Thyroid gland (tissue), 4 donors: ENCODE results near the gene NTF3. TPM values are rescaled to one million over a fixed set of nuclear protein-coding genes. Genes with fewer than 3 reads are reported as not detected.

ENCODE experiments used
- DNase-seq, 2 donors: peaks; one replicate each; pipeline ENCODE4 v3.0.0-alpha.2; 2019
- H3K27ac ChIP-seq, 3 donors: fragments of 200-600 bp; sonication (generic); 1 replicate in 2 of 3; 2 replicates in 1 of 3; pipeline ENCODE4 v1.5.1; 2016 to 2019; ENCODE audit warnings: mild to moderate bottlenecking in 1 of 3, moderate library complexity in 1 of 3
- H3K27me3 ChIP-seq: fragments of 200-600 bp; sonication (generic); one replicate; pipeline ENCODE4 v1.5.1; 2019
- H3K36me3 ChIP-seq, 2 donors: fragments of 200-600 bp; sonication (generic); one replicate each; pipeline ENCODE4 v1.5.1; 2016 to 2019
- H3K4me1 ChIP-seq, 2 donors: fragments of 200-600 bp; sonication (generic); one replicate each; pipeline ENCODE4 v1.5.1; 2017 to 2019
- H3K4me3 ChIP-seq, 3 donors: fragments of 200-600 bp; sonication (generic); replicated peaks in 1 of 3; 1 replicate in 2 of 3; 2 replicates in 1 of 3; pipeline ENCODE4 v1.5.1; 2016; ENCODE audit warnings: mild to moderate bottlenecking in 1 of 3
- H3K9me3 ChIP-seq: fragments of 200-600 bp; sonication (generic); one replicate; pipeline ENCODE4 v1.5.1; 2017
- POLR2A ChIP-seq, 2 donors: fragments of 450-650 bp; IDR thresholded peaks; one replicate each; pipeline ENCODE4 v1.6.1; 2017; ENCODE audit warnings: antibody characterized with exemption in 2 of 2, mild to moderate bottlenecking in 2 of 2, moderate library complexity in 1 of 2
- WGBS, 2 donors: methylation state at CpG; one replicate each; pipeline ENCODE4 v1.1.5; 2017; 5-methylcytosine and 5-hydroxymethylcytosine counted together
- intact Hi-C: fragments of 100-400 bp; cut with DNase I; formaldehyde crosslinking; loops from one replicate; pipeline ENCODE4 v1.15.1; 2023
- total RNA-seq, 4 donors: library from RNA; depleted of rRNA; stranded (reverse); fragments of >200 nt; gene quantifications; one replicate each; pipeline ENCODE4 v1.2.3, GENCODE V29; 2016
- TF ChIP-seq, protein P1 (sequence below), 6 experiments: fragments of 200-600 bp in 3 of 6; fragments of 450-650 bp in 3 of 6; sonication (generic) in 3 of 6; IDR thresholded peaks; one replicate each; pipeline ENCODE4 v1.5.1; 2016 to 2019; ENCODE audit warnings: antibody characterized with exemption in 6 of 6, mild to moderate bottlenecking in 2 of 6, inconsistent platforms in 1 of 6, moderate library complexity in 1 of 6

The NTF3 gene
- total RNA-seq, 4 donors from 2014 or later, result not detected

DNA sequence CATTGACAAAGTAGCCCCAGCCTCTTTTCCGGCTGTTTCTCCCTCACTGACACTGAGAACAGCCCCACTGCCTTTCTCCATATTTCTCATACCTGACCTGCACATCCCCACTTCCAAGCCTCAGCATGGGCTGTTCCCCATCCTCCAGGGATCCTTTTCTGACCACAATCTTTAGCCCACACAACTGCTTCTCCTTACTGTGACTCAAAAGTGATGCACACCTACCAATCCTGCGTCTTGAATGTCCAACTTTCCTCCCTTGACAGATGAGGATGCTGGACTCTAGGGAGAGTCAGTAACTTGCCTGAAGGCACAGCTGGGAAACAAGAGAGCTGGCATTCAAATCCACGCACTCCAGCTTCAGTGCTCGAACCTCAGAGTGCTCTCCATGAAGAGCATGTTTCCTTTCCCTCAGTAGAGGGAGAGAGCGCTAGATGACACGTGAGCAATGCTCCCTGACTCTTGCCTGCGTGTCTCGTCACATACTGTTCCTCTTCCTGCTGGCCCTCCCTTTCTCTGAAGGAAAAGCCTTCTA lies 75.6 kb downstream of the NTF3 start:
- TF ChIP-seq, protein P1, sequence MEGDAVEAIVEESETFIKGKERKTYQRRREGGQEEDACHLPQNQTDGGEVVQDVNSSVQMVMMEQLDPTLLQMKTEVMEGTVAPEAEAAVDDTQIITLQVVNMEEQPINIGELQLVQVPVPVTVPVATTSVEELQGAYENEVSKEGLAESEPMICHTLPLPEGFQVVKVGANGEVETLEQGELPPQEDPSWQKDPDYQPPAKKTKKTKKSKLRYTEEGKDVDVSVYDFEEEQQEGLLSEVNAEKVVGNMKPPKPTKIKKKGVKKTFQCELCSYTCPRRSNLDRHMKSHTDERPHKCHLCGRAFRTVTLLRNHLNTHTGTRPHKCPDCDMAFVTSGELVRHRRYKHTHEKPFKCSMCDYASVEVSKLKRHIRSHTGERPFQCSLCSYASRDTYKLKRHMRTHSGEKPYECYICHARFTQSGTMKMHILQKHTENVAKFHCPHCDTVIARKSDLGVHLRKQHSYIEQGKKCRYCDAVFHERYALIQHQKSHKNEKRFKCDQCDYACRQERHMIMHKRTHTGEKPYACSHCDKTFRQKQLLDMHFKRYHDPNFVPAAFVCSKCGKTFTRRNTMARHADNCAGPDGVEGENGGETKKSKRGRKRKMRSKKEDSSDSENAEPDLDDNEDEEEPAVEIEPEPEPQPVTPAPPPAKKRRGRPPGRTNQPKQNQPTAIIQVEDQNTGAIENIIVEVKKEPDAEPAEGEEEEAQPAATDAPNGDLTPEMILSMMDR (IDR thresholded peaks at IDR 0.05), result no peak
- no peak for TF ChIP-seq POLR2A (IDR thresholded peaks at IDR 0.05)
- intact Hi-C loops, result no loop called here
- no peaks in the 10 kb centered on the region for H3K9me3 ChIP-seq
- DNase-seq, result no peak
- no peaks in the 10 kb centered on the region for H3K36me3 ChIP-seq
- no peaks in the 10 kb centered on the region for H3K27me3 ChIP-seq
- H3K4me3 ChIP-seq, result no peak overlapping the region
- WGBS, 2 donors, result 75 to 79% methylated on average over 8 of the region's 8 CpGs
- no peak overlapping the region for H3K27ac ChIP-seq
- H3K4me1 ChIP-seq, result no peaks in the 10 kb centered on the region

DNA sequence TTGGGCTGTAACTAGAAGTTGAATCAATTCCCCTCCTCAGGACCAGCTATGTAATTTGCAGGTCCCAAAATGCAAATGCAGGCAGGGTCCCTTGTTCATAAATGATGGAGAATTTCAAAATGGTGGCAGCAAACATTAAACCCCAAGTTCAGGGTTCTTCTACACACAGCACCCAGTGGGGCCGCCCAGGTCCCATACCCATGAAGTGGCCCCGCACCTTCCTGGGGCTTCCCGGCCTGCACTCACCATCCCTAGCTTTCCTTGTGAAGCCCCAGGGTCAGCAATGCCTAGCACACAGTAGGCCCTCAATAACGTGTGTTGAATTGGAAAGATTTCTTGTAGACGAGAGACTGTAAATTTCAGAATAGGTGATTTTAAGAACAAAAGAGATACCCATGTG lies 76.0 kb downstream of the NTF3 start:
- no peak for DNase-seq
- 94 to 98% methylated on average over 5 of the region's 5 CpGs for WGBS, 2 donors

DNA sequence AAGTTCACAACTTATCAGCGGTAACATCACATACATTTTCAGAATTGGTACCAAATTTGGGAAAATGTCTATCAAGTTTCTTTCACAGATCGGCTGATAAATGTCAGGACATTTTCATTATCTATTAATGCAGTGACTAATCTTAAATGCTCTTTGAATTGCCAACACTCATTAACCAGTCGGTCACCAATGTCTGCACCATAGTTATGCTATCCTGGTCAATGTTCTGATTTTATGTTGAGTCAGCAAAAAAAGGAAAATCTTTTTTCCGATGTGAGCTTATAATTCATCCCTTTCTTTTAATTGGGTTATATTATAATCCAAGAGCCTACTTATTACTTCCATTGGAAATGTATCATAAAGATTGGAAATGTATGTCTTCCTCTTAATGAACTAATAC lies 77.2 kb downstream of the NTF3 start:
- TF ChIP-seq, protein P1 (IDR thresholded peaks at IDR 0.05), result no peak
- TF ChIP-seq POLR2A (IDR thresholded peaks at IDR 0.05), result no peak
- no peaks in the 10 kb centered on the region for H3K9me3 ChIP-seq
- no peak overlapping the region for H3K27ac ChIP-seq
- H3K27me3 ChIP-seq, result no peaks in the 10 kb centered on the region
- no peak for DNase-seq
- H3K4me3 ChIP-seq, result no peak overlapping the region
- intact Hi-C loops, result no loop called here
- H3K4me1 ChIP-seq, result no peaks in the 10 kb centered on the region
- WGBS, 2 donors, result 96% methylated on average over 4 of the region's 4 CpGs
- no peaks in the 10 kb centered on the region for H3K36me3 ChIP-seq

More for the DNA sequence above, 76.0 kb downstream of the NTF3 start:
- Histone ChIP-seq H3K36me3 (no peaks in the 10 kb centered on the region), H3K27me3 (no peaks in the 10 kb centered on the region), H3K4me1 (no peaks in the 10 kb centered on the region), H3K9me3 (no peaks in the 10 kb centered on the region), H3K27ac (no peak overlapping the region), H3K4me3 (no peak overlapping the region)
- intact Hi-C loops, result no loop called here
- TF ChIP-seq, protein P1 (IDR thresholded peaks at IDR 0.05), result no peak
- no peak for TF ChIP-seq POLR2A (IDR thresholded peaks at IDR 0.05)

DNA sequence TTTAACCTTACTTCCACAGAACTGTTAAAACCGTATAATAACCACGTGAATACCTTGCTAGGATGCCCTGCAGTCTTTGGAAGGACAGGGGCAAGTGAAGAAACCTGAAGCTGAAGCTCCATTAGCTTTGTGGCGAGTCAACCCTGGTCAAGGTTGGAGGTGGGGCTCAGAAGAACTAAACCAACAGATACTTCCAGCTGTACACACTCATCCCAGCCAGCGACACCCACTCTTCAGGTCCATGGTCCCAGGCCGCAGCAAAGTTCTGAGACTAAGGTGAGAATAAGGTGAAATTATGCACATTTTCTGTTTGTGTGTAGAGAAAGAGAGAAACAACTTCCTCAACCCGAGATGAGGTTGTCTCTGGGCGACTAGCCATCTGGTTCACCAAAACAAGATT lies 77.6 kb downstream of the NTF3 start:
- H3K27me3 ChIP-seq, result no peaks in the 10 kb centered on the region
- no peaks in the 10 kb centered on the region for H3K36me3 ChIP-seq
- no peaks in the 10 kb centered on the region for H3K4me1 ChIP-seq
- TF ChIP-seq POLR2A (IDR thresholded peaks at IDR 0.05), result no peak
- TF ChIP-seq, protein P1 (IDR thresholded peaks at IDR 0.05), result no peak
- no peak overlapping the region for H3K4me3 ChIP-seq
- H3K9me3 ChIP-seq, result no peaks in the 10 kb centered on the region
- DNase-seq, result no peak
- WGBS, 2 donors, result 87 to 90% methylated on average over 7 of the region's 7 CpGs
- intact Hi-C loops, result no loop called here
- no peak overlapping the region for H3K27ac ChIP-seq

DNA sequence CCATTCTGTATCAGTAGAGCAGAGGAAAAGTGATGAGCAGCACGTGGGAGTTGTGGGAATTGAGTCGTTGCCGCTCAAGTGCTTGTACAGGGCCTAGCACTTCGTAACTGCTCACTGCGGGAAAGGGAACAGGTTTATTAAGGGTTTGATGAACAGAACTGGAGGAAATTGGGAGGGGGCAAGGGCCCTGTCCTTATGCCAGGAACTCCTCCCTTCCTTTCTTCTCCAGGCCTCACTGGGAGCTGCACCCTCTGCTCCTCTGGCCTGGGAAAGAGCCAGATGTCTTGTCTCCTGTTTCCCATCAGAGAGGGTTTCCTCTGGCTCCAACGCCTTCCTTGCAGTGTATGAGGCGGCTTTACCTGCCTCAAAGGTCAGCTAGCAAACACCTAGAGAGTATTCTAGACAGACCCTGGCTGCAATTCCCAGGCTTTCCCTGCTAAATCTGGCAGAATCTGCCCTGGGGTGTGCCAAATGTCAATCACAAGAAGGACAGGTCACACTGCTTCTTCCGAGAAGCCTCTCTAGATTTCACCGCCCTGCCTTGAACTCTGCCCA lies 78.4 kb downstream of the NTF3 start:
- 78 to 82% methylated on average over 9 of the region's 9 CpGs for WGBS, 2 donors
- H3K9me3 ChIP-seq, result no peaks in the 10 kb centered on the region
- no peaks in the 10 kb centered on the region for H3K36me3 ChIP-seq
- H3K27ac ChIP-seq, result no peak overlapping the region
- intact Hi-C loops, result no loop called here
- H3K4me3 ChIP-seq, result no peak overlapping the region
- no peaks in the 10 kb centered on the region for H3K4me1 ChIP-seq
- no peak for DNase-seq
- no peaks in the 10 kb centered on the region for H3K27me3 ChIP-seq
- TF ChIP-seq, protein P1 (IDR thresholded peaks at IDR 0.05), result no peak
- TF ChIP-seq POLR2A (IDR thresholded peaks at IDR 0.05), result no peak
